Inflammatory macrophage (primary cell): ENCODE results near the gene POU2AF1.
A peak's percentile ranks its signal among the peaks of the same experiment; 100 is the strongest.
"Not testable (repeated sequence)": the region's sequence is repeated elsewhere in the genome, so short reads cannot be mapped to it uniquely, and the experiment has no call there.

ENCODE experiments used
- DNase-seq, 2 donors: peaks; one replicate each; pipeline ENCODE4 v3.0.0-alpha.2; 2020 to 2022

Gene POU2AF1

GRCh38 chr11:111409915-111410314, 30.8 kb upstream of the POU2AF1 start:
- peak; percentile 11 to 25 for DNase-seq

GRCh38 chr11:111408789-111409727, 30.0 kb upstream of the POU2AF1 start:
- DNase-seq = no peak

GRCh38 chr11:111407652-111408051, 28.6 kb upstream of the POU2AF1 start:
- DNase-seq = no peak

- DNase-seq = no peak
Measured at GRCh38 chr11:111406589-111406988, 27.5 kb upstream of the POU2AF1 start.

- no peak for DNase-seq
Measured at GRCh38 chr11:111406091-111406490, 27.0 kb upstream of the POU2AF1 start.

GRCh38 chr11:111405551-111405950, 26.5 kb upstream of the POU2AF1 start:
- no peak for DNase-seq

GRCh38 chr11:111403051-111403726, 24.1 kb upstream of the POU2AF1 start:
- no peak for DNase-seq

GRCh38 chr11:111402411-111402810, 23.3 kb upstream of the POU2AF1 start:
- DNase-seq = no peak

- DNase-seq = not testable (repeated sequence)
Measured at GRCh38 chr11:111401957-111402356, 22.9 kb upstream of the POU2AF1 start.

GRCh38 chr11:111400595-111400994, 21.5 kb upstream of the POU2AF1 start:
- DNase-seq = no peak

- no peak for DNase-seq
Measured at GRCh38 chr11:111399187-111400031, 20.3 kb upstream of the POU2AF1 start.

GRCh38 chr11:111397034-111397433, 18.0 kb upstream of the POU2AF1 start:
- DNase-seq = no peak

- no peak for DNase-seq
Measured at GRCh38 chr11:111395749-111396148, 16.7 kb upstream of the POU2AF1 start.

GRCh38 chr11:111395081-111395480, 16.0 kb upstream of the POU2AF1 start:
- no peak for DNase-seq

- DNase-seq = peak in 1 of 2 donors; percentile 11
Measured at GRCh38 chr11:111394147-111394546, 15.1 kb upstream of the POU2AF1 start.

GRCh38 chr11:111393585-111393984, 14.5 kb upstream of the POU2AF1 start:
- no peak for DNase-seq

GRCh38 chr11:111393096-111393495, 14.0 kb upstream of the POU2AF1 start:
- DNase-seq = no peak

- DNase-seq = no peak
Measured at GRCh38 chr11:111392552-111392951, 13.5 kb upstream of the POU2AF1 start.

GRCh38 chr11:111391328-111392124, 12.5 kb upstream of the POU2AF1 start:
- DNase-seq = no peak

- DNase-seq = no peak
Measured at GRCh38 chr11:111388842-111389241, 9.8 kb upstream of the POU2AF1 start.

GRCh38 chr11:111388420-111388819, 9.3 kb upstream of the POU2AF1 start:
- no peak for DNase-seq

GRCh38 chr11:111387363-111387762, 8.3 kb upstream of the POU2AF1 start:
- peak in 1 of 2 donors; percentile 8 for DNase-seq
